ENCODE results near the gene ATP13A1.
A peak's percentile ranks its signal among the peaks of the same experiment; 100 is the strongest.
"Not testable (repeated sequence)": the region's sequence is repeated elsewhere in the genome, so short reads cannot be mapped to it uniquely, and the experiment has no call there.

The ATP13A1 gene

GRCh38 chr19:19663256-19664120 is at the start of gene ATP13A1:
Gene ATP13A1, minus strand, starts transcription at chr19:19663676. Its CDS starts 10 bp downstream, at chr19:19663666.
- DNase-seq: peak; percentile 97

- DNase-seq: no peak
Measured at GRCh38 chr19:19711934-19712828, 48.7 kb upstream of the ATP13A1 start.

GRCh38 chr19:19711306-19711933 is 47.9 kb upstream of the ATP13A1 start:
- DNase-seq: no peak

- no peak for DNase-seq
Measured at GRCh38 chr19:19710506-19710905, 47.0 kb upstream of the ATP13A1 start.

GRCh38 chr19:19704836-19705235 is 41.4 kb upstream of the ATP13A1 start:
- no peak for DNase-seq

GRCh38 chr19:19700493-19700892 is 37.0 kb upstream of the ATP13A1 start:
- DNase-seq: not testable (repeated sequence)

GRCh38 chr19:19697589-19697988 is 34.1 kb upstream of the ATP13A1 start:
- no peak for DNase-seq

GRCh38 chr19:19696386-19696785 is 32.9 kb upstream of the ATP13A1 start:
- DNase-seq: no peak

- DNase-seq: no peak
Measured at GRCh38 chr19:19691683-19692082, 28.2 kb upstream of the ATP13A1 start.

- DNase-seq: not testable (repeated sequence)
Measured at GRCh38 chr19:19689023-19689422, 25.5 kb upstream of the ATP13A1 start.

GRCh38 chr19:19687090-19687489 is 23.6 kb upstream of the ATP13A1 start:
- no peak for DNase-seq

GRCh38 chr19:19686580-19686979 is 23.1 kb upstream of the ATP13A1 start:
- no peak for DNase-seq

GRCh38 chr19:19686119-19686518 is 22.6 kb upstream of the ATP13A1 start:
- DNase-seq: not testable (repeated sequence)

- DNase-seq: no peak
Measured at GRCh38 chr19:19679176-19680073, 15.9 kb upstream of the ATP13A1 start.

- no peak for DNase-seq
Measured at GRCh38 chr19:19677579-19677978, 14.1 kb upstream of the ATP13A1 start.

GRCh38 chr19:19674315-19674714 is 10.8 kb upstream of the ATP13A1 start:
- DNase-seq: no peak

GRCh38 chr19:19672816-19673215 is 9.3 kb upstream of the ATP13A1 start:
- no peak for DNase-seq

GRCh38 chr19:19670070-19670551 is 6.6 kb upstream of the ATP13A1 start:
- DNase-seq: no peak

GRCh38 chr19:19668230-19669012 is 4.9 kb upstream of the ATP13A1 start, which contains the start of gene ZNF101:
Gene ZNF101, plus strand, starts transcription at chr19:19668839. Its CDS starts 125 bp downstream, at chr19:19668964.
- DNase-seq: peak; percentile 88

- DNase-seq: not testable (repeated sequence)
Measured at GRCh38 chr19:19665420-19665948, 2.0 kb upstream of the ATP13A1 start.

- no peak for DNase-seq
Measured at GRCh38 chr19:19662871-19663255, 613 bp downstream of the ATP13A1 start.

All from NCI-H2029 (cell line).